NCI-H2107 treated with DMSO at 0.1 percent for 48 hours (cell line): ENCODE data around the gene MINAR2.

ENCODE experiments used
- DNase-seq: peaks from one replicate; lab custom pipeline; 2025; ENCODE audit not compliant: unreplicated experiment; lab: John Stamatoyannopoulos, UW

Gene MINAR2, protein sequence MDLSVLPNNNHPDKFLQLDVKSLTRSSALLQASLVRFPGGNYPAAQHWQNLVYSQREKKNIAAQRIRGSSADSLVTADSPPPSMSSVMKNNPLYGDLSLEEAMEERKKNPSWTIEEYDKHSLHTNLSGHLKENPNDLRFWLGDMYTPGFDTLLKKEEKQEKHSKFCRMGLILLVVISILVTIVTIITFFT

DNA sequence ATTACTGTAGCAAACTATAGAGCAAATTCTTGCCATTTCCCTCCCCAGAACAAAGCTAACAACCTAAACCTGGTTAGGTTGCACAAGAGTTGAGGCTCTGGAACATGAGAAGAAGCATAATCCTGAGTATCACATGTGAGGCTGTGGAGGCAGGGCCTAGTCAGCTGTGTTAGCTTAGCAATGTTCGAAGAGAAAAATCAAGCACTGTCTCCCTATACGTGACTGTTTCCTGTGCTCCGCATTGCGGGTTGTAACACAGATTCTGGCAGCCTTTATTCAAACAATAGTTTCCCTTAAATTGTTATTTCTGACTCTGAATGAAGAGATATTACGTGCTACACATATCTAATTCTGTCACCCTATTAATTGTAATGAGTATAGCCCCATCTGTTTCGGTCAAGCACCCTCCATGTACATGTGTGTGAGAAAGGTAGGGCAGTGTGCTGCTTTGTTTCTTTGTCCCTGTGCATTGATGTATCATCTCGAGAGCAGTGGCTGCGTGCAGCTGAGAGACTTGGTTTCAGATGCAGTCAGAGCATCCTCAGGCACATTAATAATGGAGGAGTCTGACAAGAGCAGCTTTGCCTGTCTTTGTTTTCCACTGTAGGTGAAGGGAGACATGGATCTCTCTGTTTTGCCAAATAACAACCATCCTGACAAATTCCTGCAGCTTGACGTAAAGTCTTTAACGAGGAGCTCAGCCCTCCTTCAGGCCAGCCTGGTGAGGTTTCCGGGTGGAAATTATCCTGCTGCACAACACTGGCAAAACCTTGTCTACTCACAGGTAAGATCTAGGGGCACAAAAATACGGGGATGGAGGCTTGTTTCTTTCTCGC lies at the start of gene MINAR2:
Gene MINAR2, plus strand, starts transcription at position 523 of the 836 bp plus-strand sequence. Its CDS starts 97 bp downstream, at position 620.
- no peak for DNase-seq

DNA sequence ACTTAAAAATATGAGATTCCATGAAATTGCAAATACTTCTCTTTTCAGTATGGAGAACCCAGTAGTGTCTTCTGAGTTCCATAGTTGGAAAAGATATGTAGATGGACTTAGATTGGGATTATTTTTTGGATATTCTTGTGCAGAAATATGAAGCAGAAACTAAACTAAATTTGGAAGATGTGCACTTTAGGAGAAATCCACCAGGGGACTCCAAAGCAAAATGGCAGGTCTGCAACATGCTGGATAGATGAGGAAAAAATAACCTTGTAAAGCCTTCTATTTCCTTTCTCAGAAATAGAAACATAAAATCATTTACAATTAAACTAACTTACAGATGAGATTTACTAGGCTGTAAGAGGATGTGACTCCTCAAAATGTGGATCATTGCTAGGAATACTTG lies 49.2 kb upstream of the MINAR2 start:
- no peak for DNase-seq

DNA sequence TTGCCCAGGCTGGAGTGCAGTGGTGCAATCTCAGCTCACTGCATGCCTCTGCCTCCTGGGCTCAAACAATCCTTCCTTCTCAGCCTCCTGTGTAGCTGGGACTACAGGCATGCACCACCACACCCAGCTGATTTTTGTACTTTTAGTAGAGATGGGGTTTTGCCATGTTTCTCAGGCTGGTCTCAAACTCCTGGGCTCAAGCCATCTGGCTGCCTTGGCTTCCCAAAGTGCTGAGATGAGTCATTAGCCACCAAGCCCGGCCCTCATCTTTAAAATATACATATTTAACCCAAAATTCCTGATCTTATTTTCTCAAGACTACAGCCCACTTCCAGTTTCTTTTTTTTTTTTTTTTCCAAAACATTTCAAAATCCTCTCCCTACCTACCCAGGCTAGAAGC lies 31.7 kb upstream of the MINAR2 start:
- DNase-seq = no peak

DNA sequence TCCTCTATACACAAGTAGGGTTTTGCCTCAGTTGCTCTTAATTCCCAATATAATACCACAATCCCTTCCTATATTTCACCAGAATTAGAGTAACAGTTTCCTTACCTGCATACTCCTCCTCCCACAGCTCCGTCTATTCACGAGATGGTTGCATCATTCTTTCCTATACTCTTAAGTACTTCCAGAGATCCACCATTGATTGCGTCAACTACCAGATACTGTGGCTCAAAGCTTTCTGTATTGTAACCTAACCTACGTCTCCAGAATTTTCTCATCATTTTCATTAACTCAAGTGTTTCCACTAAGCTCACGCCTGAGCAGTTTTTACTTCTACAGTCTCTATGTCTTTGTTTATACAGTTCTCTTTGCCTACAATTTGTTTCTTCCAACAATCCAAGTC lies 31.2 kb upstream of the MINAR2 start:
- no peak for DNase-seq

DNA sequence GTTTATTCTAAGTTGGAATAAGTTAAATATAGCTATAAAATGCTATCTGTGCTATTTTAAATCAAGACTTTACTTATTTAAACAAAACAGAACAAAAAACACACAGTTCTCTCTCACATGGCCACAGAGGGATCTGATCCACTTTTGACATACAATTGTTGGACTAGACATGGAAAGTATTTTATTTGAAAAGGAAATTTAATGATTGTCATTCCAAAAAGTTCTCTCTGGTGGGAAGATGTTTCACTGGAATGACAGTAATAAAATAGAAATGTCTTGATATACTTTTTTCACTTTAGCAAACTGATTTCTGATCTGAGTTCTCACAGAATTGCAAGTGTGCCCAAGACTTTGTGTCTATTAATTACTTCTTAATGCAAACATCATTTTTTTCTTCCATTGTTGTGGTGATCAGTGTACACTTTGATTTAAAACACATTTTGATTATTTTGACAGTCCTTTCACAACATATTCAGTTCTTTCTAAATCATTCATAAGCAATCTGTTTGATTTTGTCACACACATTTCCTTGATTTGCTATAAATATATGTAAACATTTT lies 30.1 kb upstream of the MINAR2 start:
- DNase-seq = no peak

DNA sequence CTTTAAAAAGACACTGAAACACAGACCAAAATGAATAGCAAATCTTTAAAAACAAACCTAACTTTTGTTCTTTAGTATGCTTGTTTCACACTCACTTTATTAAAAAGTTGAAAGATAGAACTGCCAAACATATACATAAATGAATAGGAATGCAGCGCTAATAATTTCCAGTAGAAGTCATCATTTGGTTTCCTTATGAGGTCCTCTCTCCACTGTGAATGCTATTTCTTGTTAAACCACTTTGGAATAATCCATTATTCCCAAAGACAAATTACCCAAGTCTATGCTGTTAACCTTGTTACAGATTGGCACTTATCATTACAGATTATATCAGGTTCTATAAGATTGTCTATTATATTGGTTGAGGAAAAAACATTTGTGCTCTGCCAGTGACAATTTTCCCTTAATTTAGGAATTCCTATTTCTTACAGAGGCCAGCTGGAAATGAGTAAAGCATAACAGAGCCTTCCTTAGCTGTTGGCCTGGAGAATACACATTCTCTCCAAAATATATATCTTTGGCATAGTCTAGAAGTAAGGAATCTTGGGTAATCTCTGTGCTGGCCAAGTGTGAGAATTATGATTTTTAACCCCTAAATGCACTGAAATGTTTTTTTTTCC lies 29.3 kb upstream of the MINAR2 start:
- no peak for DNase-seq

DNA sequence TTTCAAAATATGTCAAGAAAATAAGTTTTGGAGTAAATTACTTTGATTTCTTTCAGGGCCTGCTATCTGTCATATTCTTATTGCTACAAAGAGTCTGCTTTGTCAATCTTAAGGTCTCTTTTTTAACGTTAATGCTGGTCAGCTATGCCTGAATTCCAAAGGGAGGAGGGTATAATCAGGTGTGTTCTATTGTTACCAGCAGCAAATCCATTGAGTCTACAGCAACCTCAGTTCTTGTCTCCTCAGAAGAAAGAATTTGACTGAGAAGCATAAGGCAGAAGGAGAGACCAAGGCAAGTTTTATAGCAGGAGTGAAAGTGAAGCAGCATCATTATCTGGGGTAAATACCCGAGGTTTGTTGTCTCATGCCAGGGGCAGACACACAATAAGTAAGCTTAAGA lies 23.7 kb upstream of the MINAR2 start:
- DNase-seq = no peak

DNA sequence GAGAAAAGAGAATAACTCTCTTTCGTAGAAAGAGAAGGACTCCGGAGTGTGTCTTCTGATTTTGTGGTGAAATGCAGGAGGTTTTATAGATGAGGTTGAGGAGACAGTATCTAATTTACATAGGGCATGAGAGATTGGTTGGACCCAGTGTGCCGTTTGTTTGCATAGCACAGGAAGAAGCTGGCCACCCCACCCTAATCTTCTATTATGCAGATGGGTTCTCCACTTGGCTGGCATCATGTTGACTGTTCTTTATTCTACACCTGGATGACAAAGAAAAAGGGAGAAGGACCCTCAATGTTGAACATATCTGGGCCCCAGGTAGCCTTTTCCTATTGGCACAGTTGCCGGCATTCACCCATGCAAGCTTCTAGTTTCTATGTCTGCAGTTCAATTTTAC lies 23.2 kb upstream of the MINAR2 start:
- DNase-seq = no peak

DNA sequence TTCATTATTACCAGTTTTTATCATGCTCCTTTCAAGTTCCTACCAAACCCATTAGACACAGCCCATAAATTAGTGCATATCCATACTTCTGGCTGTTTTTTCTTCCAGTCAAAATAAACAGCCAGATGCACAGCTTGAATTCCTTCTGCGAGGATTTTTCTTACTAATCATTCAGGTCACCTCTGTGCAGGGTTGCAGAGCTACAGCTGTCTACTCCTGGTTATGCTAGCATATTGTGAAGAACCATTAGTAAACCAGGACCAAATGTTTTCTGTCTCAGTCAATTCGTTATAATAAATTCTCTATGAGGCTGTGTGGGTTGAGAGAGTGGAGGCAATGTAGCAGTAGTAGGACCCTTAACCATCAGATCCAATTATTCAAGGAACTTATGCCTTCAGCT lies 8.1 kb upstream of the MINAR2 start:
- DNase-seq = no peak

DNA sequence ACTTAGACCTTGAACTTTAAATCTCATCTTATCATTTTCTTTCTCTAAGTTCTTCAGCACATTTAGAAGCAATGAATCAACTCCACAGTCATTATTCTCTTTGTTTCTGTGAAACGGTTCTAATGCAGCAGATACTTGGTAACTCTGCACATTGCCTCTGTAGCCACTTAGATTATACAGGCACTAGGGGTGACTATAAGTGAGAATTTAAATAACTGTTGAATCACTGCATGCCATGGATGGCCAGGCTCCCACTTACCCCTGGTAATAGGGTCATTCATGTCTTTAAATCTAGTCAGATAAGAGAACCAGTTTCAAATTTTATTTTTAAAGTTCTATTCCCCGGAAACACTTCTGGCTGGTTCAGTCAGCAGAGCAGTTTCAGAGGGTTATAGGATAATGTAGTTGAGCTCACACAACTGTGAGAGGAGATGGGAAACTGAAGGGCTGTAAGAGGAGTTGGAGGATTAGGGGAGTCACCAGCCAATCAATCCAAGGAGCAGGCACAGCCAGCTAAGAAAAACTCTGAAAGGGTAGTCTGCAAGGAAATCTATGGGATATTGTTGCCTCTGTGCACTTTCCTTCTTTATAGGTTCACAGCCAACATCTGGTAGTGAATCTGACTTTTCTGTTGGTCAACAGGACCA lies 4.2 kb upstream of the MINAR2 start:
- no peak for DNase-seq

DNA sequence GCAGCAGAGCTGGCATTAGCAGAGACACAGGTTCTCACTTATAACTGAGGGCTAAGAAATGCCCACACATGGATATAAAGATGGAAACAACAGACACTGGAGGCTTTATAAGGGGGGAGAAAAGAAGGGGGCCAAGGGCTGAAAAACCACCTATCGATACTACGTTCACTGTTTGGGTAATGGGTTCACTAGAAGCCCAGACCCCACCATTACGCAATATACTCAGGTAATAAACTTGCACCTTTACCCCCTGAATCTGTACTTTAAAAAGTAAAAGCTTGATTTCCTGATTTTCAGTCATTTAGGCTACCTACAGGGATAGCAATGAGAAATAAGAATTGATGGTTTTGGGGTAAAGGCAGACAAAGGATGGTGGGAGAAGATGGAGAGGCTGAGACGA lies 1.9 kb upstream of the MINAR2 start:
- no peak for DNase-seq

DNA sequence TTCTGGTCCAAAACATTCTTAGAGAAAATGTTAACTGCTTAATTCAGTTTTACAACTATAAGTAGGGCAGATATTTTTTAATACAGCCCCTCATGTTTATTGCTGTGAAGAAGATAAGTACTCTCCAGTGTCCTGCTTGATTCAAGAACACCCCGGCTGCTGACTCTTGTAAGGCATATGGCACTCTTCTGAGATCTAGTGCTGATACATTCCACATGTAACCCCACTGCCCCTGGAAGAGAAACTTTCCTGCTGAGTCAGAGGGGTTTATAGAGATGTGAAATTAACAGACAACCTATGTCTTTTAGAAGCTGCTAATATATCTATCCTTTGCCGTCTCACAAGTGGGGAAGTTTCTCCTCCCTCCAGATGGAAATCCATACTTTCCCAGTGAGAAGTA lies 1.0 kb upstream of the MINAR2 start:
- no peak for DNase-seq

DNA sequence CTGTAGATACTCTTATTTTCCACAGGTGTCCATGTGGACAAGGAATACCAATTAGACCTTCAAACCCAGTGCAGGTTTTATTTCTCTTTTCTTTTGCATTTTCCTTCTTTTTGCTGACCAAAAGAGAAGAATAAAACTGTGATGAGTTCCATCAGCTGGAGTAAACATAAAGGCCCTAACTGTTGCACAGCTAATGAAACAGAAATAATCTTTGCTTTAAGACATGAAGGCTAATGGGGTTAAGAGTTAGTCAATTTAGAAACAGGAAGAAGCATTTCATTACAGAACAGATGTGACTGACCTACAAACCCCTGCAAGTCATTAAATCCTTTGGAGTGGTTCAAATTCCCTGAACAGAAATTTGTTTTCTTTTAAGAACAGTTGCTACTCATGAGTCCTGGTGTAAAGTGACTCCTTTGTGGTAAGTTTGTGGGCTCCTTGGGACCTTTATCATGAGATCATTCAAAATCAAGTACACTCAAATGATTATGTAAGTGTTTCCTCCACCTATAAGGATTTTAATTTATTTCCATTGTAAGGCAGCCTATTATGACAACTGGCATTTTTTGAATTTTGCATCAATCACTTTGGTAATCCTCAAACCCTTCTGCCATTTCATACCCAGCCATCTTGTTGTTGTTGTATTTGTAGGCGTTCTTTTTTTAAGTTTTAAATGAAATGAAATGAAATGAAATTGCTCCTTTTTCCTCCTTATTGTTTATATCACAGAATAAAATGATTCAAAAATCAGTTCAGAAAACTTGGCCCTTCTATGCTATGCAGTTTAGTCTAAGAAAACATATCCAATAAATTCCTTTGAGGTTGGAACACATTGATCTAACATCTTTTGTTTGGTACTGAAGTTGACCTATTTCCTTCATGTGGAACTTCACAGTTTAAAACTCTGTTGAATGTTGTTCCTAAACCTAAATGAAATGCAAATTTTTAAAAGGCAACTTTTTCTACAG lies 1.3 kb downstream of the MINAR2 start:
- DNase-seq = no peak

DNA sequence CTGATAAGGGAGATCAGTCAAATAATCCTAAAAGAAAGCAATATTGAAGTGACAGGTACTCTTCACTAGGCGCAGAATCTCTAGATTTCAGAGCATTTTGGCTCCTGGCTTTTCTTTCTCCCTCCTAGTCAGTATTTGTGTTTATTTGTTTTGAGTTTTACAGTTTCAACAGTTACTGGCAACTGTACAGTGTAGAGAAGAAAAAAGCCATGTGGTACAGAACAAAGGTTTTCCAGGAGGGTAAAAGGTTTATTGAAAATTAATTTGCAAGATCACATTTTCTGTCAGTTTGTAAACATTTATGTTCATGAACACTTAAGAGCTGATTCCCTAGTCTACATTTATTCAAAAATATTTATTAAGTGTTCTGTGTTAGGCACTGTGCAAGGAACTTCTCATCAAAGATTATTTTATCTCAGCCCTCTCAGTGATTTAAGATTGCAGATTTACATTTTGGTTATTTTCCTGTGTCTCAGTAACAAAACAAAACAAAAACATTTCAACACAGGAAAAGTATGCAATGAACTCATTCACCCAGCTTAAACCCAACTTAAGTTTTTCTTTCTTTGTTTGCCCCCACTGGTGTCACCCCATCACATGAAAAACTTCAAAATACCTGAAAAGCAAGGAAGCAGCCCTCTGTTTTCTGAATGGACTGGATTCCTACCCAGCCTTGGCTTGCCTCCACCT lies 12.9 kb downstream of the MINAR2 start:
- DNase-seq = no peak

DNA sequence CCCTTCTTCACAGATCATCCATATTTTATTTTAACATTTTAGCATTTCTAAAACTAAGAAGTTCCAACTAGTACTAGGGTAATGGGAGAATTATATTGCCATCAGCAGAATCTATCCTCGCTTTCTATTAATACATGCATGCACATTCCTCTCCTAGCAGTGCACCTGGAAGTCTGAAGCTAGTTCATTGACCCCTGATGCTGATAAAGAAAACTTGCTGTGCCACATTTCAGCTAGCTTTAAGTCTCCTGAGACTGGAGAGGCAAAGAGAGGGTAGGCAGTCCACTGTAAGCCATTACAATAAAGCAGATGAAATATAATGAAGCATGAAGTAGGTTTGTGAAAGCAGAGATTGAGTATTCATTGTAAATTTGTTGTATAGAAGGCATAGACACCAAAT lies 15.8 kb downstream of the MINAR2 start:
- DNase-seq = no peak

DNA sequence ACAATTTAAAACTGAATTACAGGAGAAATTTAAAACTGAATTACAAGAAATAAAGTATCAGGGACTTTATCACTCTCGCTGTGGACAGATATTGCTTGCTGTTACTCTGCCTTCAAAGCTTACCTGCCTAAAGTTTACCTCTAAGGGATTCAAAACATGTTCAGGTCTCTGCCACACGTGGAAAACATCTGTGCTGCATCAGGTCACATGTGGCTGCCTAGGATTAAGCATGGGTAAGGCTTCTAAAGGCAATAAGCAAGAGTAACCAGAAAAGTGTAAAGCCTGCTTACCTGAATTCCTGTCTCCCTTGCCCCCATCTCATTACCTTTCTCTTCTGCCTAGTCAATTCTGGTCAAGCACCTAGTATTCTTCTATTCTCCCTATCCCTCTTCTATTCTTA lies 18.9 kb downstream of the MINAR2 start:
- DNase-seq = no peak

DNA sequence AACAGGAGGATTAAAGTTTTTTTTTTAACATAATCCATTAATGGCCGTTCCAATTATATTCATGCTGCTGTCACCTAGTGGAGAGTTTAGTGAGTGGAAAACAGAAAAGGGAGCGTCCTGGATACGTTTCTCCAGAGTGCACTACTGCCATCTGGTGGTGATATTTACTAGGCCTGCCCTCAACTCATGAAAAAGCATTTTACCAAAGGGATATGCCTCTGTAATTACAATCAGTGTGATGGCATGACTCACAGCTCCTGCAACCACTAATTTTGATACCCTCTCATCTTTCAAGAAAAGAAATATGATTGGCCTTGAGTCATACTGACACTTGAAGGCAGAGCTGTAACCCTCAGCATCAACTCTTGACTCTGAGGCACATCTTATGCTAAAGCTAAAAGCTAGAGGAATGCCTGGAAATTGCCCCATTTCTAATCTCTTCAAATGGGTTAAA lies 20.1 kb downstream of the MINAR2 start:
- DNase-seq = peak; percentile 67

DNA sequence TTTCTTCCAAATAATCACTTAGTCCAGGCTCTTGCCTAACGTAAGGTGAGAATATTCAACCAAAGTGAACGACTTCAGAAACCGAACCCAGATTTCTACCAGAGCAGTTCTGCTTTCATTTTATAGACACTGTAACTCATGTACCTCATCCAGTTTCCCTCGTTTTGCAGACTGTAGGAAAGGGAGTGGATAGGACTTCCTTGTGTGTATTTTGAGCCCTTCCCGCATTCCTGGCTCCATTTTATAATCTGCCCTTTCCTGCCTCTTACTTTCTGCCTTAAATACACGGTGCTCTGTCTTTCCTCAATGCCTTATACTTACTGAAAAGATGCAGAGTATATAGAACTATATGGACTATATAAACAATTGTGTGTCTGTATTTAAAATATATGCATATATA lies 20.8 kb downstream of the MINAR2 start:
- no peak for DNase-seq

DNA sequence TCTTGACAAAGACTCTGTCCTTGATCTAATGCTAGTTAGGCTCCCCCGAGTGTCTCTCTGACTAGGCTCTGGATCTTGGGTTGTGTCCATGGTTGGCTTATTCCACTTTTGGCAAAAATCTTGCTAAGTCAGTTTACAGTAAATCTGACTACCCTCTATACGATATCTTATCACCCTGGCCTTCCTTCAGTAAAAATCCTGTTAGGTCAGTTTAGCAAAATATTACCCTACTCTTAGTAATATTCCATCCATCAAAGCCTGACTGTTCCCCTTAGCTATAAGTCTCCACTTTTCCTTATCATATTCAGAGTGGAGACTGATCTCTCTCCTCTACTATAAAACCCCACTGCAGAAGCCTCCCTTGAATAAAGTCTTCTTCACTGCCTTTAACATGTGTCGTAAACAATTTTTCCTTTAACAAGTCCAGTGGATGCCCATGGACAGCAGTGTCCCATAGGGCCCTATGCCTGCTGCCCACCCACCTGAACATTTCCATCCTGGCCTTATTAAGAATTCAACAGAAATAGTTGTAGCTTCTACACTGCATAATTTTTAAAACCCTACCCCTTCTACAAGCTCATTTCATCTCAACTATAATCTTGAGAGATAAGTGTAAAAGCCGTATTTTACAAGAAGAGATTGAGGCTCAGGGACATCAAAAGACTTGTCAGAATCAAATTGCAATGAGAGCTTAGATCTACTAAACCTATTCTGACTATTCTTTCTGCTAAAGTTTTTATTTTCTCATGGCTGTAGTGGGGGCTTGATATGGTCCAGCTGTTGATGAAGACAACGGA lies 22.3 kb downstream of the MINAR2 start:
- no peak for DNase-seq
